H1 (cell line): ENCODE data around the gene PET117.

Experiments used
- CREB1 ChIP-seq: IDR thresholded peaks from 2 replicates; pipeline ENCODE4 v1.6.1; 2012; ENCODE audit warnings: inconsistent platforms
- CTCF ChIP-seq, 3 experiments: IDR thresholded peaks; 1 replicate in 2 of 3; 2 replicates in 1 of 3; pipeline versions ENCODE4 v1.5.1 to v1.6.1; 2011; ENCODE audit warnings: low read length in 3 of 3, mild to moderate bottlenecking in 3 of 3, inconsistent platforms in 2 of 3, low read depth in 1 of 3, moderate library complexity in 1 of 3; ENCODE audit not compliant: insufficient read depth in 1 of 3; ENCODE audit errors: control extremely low read depth in 1 of 3
- EP300 ChIP-seq, 2 experiments: IDR thresholded peaks; 1 replicate in 1 of 2; 2 replicates in 1 of 2; pipeline ENCODE4 v1.6.1; 2011 to 2012; ENCODE audit warnings: low read depth in 2 of 2, low read length in 2 of 2, mild to moderate bottlenecking in 2 of 2, borderline replicate concordance in 1 of 2, inconsistent platforms in 1 of 2, moderate library complexity in 1 of 2
- MAFK ChIP-seq: IDR thresholded peaks from 2 replicates; pipeline ENCODE4 v1.6.1; 2012; ENCODE audit warnings: low read depth, mild to moderate bottlenecking, improper control_type of control experiment, low read length
- PHF8 ChIP-seq: fragments of 200-600 bp; sonication (generic); conservative IDR thresholded peaks from 2 replicates; pipeline ENCODE4 v1.7.1; 2012; ENCODE audit warnings: low read depth, mild to moderate bottlenecking, inconsistent platforms, low read length, moderate library complexity
- POLR2A ChIP-seq, 2 experiments: IDR thresholded peaks; 1 replicate in 1 of 2; 2 replicates in 1 of 2; pipeline ENCODE4 v1.6.1; 2011; ENCODE audit warnings: low read depth in 2 of 2, low read length in 2 of 2, mild to moderate bottlenecking in 2 of 2; ENCODE audit errors: control extremely low read depth in 1 of 2
- POLR2AphosphoS5 ChIP-seq: IDR thresholded peaks from 2 replicates; pipeline ENCODE4 v1.6.1; 2011; ENCODE audit warnings: low read depth, low read length
- RAD21 ChIP-seq, 2 experiments: IDR thresholded peaks in 1 of 2; conservative IDR thresholded peaks in 1 of 2; 2 replicates each; pipeline ENCODE4 v1.6.1; 2011; ENCODE audit warnings: low read depth in 2 of 2, low read length in 2 of 2, improper control_type of control experiment in 1 of 2, inconsistent platforms in 1 of 2, mild to moderate bottlenecking in 1 of 2, moderate library complexity in 1 of 2
- SP2 ChIP-seq: IDR thresholded peaks from 2 replicates; pipeline ENCODE4 v1.6.1; 2012; ENCODE audit warnings: mild to moderate bottlenecking, low read length, inconsistent platforms
- SUZ12 ChIP-seq: fragments of 200-600 bp; sonication (generic); IDR thresholded peaks from 2 replicates; pipeline ENCODE4 v1.6.1; 2012; ENCODE audit warnings: mild to moderate bottlenecking, inconsistent platforms, low read length, moderate library complexity, mixed read lengths
- TEAD4 ChIP-seq: IDR thresholded peaks from 2 replicates; pipeline ENCODE4 v1.6.1; 2012; ENCODE audit warnings: low read depth, low read length, inconsistent platforms, mixed read lengths
- USF2 ChIP-seq: IDR thresholded peaks from 2 replicates; pipeline ENCODE4 v1.6.1; 2011; ENCODE audit warnings: low read length, improper control_type of control experiment

- TF ChIP-seq CREB1 (no peak), USF2 (no peak), POLR2AphosphoS5 (no peak), MAFK (no peak), TEAD4 (no peak), RAD21 (IDR thresholded peaks at IDR 0.05 in 1 of 2, conservative IDR thresholded peaks at IDR 0.05 in 1 of 2; ENCODE audit: low read depth in 2 of 2, low read length in 2 of 2) (no peak), CTCF (IDR thresholded peaks at IDR 0.05; ENCODE audit: control extremely low read depth in 1 of 3, insufficient read depth in 1 of 3, low read depth in 1 of 3, low read length in 3 of 3) (no peak), PHF8 (no peak), SP2 (no peak), EP300 (IDR thresholded peaks at IDR 0.05; ENCODE audit: borderline replicate concordance in 1 of 2, low read depth in 2 of 2, low read length in 2 of 2) (no peak), POLR2A (IDR thresholded peaks at IDR 0.05; ENCODE audit: control extremely low read depth in 1 of 2, low read depth in 2 of 2, low read length in 2 of 2) (no peak), SUZ12 (no peak)
Measured at GRCh38 chr20:18156045-18156444, 18.4 kb downstream of the PET117 start.
